Measurements from ENCODE around the gene CPEB4. TPM values are rescaled to one million over a fixed set of nuclear protein-coding genes. Genes with fewer than 3 reads are reported as not detected.
A peak's percentile ranks its signal among the peaks of the same experiment; 100 is the strongest.

CPEB4 gene
- total and polyA plus RNA-seq, 9 of the 15 experiments (the other 6 are each of a cell fraction or from before 2014, with no cell fraction given), result 7.4 to 21.3 (median 12.4) TPM

- TF ChIP-seq PATZ1 (CRISPR knock-in tag; IDR thresholded peaks at IDR 0.05; ENCODE audit: borderline replicate concordance), result no peak
- no peak; the same call in none of the 2 replicates for TF ChIP-seq VEZF1 (CRISPR knock-in tag; IDR thresholded peaks at IDR 0.05)
- peak; percentile 29; the same call in 1 of the 2 replicates for TF ChIP-seq EP400 (IDR thresholded peaks at IDR 0.05)
- 0 out of 4 replicates have a peak, but pooled peaks of 1 of the 2 experiments have one; percentile 20 for TF ChIP-seq ZNF318 (IDR thresholded peaks at IDR 0.05; ENCODE audit: borderline replicate concordance in 1 of 2, low read depth in 1 of 2)
- TF ChIP-seq KDM2B (CRISPR knock-in tag; IDR thresholded peaks at IDR 0.05), result no peak
- no peak for TF ChIP-seq ZNF778 (CRISPR knock-in tag; IDR thresholded peaks at IDR 0.05)
- no peak for TF ChIP-seq ARID1B (IDR thresholded peaks at IDR 0.05)
- TF ChIP-seq ZBED1 (IDR thresholded peaks at IDR 0.05), result no peak
- TF ChIP-seq RBM25 (IDR thresholded peaks at IDR 0.05; ENCODE audit: low read depth, low read length, severe bottlenecking), result peak; percentile 46
- TF ChIP-seq XRCC3 (IDR thresholded peaks at IDR 0.05), result no peak
- 0 out of 2 replicates have a peak, but pooled peaks have one; percentile 2 for TF ChIP-seq MYC (IDR thresholded peaks at IDR 0.05; ENCODE audit: low read depth, low read length)
- no peak for TF ChIP-seq MYC (CRISPR knock-in tag; IDR thresholded peaks at IDR 0.05; ENCODE audit: borderline replicate concordance, low read depth)
Observed at GRCh38 chr5:173893192-173893561, 5.0 kb downstream of the CPEB4 start (continued).
